Stimulated activated CD8-positive, alpha-beta memory T cell treated with anti-CD3 and anti-CD28 coated beads, Interleukin-7, amount 100 ng/mL, for 48 hours (primary cell): ENCODE measurements around the gene VAV2.
"Not testable (repeated sequence)": the region's sequence is repeated elsewhere in the genome, so short reads cannot be mapped to it uniquely, and the experiment has no call there.

Experiments
- DNase-seq, 2 donors: peaks; one replicate each; pipeline ENCODE4 v3.0.0-alpha.2; 2020; ENCODE audit warnings: low read depth in 1 of 2; ENCODE audit errors: extremely low read depth in 1 of 2

VAV2 gene

DNA sequence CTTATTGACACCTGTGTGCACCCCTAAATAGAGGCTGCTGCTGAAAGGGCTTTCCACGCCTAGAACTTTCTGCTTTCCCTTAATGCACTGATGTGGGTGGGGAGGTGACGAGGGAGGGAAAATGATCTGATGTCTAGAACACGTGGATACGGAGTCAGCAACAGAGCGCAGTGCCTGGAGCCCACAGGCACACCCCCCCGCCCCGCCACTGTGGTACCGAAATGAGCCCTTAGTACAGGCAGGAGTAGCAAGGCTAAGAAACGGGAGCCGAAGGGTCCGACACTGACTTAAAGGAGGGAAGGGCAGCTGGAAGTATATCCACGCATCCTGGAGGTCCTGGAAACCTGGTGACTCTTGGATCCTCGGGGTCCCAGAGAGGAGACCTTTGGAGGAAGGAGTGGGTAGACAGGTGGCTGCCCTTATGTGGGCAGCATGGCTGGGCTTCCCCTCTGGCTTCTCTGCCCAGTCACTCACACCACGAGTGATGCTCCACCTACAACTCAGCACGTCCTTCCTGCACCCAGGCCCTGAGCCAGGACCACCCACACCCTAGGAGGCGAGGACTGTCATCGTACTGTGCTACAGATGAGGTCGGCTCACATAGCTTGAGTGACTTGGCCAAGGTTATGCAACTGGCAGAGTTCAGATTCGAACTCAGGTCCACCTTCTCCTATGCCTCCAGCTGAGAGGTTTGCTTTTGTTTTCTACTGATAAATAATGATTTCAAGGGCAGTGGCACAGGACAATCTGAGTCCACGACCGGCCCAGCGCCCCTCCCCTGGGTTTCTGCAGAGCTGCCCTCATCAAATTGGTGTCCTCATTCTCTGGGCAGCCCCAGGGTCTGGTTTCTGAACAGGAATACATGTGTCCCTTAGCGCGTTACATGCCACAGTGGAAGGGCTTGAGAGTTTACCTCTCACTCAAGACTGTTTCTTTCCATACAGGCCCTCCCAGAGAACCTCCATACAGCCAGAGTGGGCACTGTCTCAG lies 4.7 kb upstream of the VAV2 start:
- no peak for DNase-seq

DNA sequence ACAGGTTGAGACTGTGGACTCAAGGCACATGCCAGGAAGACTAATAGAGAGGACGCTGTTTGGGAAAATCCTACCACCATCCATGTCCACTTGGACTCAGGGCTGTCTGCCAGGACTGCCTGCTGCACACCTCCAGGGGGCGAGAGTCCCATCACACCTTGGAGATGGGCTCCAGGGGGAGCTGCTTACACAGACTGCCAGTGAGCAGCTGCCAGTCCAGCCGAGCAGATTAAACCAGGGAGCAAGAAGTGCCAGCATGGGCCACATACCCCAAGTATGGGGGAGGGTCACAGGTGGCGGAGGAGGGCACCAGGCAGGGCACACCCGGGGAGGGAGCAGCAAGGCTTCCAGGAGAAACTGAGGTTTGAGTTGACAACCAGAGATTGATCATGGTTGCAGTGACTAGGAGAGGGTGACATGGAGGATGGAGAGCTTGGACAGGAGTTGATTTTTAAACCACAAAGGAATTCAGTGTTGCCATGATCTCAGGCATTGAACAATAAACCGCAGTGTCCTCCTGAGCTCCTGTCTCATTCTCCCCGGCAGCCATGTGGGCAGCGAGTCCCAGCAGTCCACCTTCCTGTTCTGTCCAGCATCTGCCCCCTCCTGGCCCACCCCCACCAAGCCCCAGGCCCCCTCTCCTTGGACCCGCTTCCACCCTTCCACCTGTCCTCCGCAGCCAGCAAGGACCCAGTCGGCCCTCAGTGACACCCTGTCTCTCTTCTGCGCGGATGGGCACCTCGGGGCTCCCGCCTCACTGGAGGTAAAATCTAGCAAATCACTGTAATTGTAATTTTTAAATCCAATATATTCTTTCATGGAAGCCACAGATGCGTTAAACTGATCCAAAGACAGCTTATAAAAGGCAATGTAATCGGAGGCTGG lies 3.1 kb upstream of the VAV2 start:
- DNase-seq = no peak

DNA sequence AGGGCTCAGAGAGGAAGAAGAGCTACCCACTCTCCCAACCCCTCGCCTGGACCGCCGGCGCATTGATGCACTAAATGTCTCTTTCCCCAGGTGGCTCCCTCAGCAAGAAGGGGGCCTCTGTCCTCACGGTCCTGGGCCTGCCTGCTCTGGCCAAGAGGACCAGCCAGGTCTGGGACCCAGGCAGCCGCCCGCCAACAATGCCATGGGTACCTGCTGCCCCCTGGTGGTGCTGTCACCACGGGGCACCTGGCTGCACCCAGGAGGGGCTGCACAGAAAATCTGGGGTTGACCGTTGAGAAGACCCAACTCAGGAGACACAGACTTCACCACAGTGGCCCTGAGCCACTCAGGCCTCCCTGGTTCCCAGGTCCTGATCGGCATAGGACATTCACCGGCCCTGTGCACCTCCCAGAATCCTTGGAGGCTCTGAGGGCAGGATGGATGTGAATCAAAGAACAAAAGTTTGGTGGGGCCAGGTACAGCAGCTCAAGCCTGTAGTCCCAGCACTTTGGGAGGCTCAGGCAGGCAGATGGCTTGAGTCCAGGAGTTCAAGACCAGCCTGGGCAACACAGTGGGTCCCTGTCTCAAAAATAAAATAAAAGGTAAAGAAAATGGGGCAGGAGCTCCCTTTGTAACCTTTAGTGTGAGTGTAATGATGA lies 2.4 kb upstream of the VAV2 start:
- DNase-seq = peak; percentile 46 to 53

GRCh38 chr9:133993635-133994253 lies 1.6 kb upstream of the VAV2 start:
- no peak for DNase-seq

DNA sequence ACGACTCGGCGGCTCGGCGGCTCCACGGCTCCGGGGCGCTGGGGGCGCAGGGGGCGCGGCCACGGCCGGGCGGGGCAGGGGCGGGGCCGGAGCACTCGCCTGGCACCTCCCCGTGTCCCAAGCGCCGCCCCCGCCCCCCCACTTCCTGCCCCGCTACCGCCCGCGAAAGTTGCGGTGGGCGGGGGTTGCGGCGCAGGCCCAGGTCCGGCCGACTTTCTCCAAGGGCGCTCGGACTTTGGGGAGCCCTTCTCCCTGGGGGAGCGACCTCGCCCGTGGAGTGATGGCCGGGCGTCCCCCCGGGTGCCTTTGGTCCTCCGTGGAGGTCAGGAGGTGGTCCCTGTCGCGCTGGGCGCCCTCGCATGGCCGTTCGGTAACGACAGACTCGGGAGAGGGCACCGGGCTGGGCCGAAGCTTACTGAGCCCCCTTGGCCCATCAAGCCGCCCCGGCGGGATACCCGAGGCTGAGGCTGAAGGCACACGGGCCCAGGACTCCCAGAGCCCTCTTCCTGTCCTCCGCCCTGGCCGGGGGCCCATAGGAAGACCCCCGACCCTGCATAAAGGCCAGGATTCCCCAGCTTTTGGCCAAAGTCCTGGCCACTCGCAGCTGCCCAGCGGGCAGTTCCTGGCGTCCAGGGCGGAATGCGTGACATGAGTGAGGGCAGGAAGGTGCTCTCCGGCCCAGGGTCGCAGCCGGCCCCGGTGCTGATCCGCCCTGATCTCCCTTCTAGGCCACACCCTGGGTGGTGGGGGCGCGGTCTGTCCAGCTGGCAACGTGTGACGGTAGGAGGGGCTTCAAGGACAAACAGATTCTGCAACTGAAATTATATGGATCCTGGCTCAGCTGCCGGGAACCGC lies 883 bp upstream of the VAV2 start:
- peak; percentile 49 to 57 for DNase-seq

DNA sequence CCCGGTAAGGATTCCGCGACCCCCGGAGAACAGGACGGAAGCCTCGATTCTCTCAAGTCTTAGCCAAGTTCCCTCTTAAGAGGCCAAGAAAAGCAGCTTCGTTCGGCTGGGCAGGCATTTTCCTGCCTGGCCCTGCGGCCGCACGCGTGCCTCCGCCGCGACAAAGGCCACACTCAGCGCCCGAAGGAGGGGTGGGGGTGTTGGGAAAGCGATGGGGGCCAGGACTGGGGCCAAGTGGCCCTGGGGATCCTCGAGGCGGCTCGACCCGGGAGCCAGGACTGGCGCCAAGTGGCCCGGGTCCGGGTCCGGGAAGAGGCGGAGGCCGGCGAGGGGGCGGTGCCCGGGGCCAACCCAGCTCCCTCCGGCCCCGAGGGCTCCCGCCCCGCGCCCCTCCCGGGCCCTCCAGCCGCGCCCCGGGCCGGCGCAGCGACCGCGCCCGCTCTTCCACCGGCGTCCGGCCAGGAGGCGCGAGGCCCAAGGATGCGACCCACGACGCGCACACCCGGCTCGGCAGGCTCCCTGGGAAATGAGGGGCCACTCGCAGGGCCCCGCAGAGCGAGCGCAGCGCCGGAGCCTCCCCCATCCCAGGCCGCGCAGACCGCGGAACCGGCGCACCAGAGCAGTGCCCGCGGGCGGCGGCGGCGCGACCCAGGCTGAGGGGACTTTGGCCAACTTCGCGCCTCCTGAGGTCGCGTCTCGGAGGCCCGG lies 756 bp downstream of the VAV2 start:
- DNase-seq = no peak

DNA sequence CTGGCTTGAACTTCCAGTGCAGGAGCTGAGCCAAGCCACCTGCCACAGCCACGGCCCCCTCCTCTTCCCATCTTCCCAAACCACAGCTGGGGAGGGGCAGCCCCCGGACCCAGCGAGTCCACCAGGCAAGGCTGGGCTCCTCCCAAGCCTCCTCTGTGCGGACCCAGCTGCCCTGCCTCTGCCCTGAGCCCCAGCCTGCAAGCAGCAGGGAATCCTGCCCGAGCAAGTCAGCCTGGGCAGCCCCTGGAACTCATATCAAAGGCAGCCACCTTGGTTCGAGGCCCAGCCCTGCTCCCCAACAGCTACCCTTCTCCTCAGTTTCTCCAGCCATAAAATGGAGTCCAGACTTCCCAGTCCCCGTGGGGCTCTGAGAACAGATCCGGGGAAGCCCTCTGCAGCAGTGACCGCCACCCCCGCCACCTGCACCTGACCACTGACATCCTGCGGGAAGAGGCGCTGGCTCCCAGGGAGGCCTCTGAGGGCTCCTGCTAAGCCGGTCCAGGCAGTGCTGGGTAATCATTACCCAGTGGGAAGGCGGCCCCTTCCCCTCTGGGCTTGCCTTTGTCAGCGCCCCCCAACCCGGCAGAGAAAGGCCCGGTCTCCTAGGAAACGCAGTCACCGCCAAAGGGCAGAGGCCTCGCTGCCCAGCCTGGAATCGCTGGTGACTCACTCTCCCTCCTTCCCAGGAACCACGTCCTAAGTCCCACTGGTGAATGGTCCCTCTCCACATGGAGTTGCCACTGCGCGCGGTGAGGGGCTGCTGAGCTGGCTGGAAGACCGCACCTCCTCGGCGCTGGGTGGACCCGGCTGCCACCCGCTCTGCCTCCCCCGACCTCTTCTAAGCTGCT lies 1.5 kb downstream of the VAV2 start:
- no peak for DNase-seq

- no peak for DNase-seq
Observed at GRCh38 chr9:133989625-133990365, 2.3 kb downstream of the VAV2 start.

DNA sequence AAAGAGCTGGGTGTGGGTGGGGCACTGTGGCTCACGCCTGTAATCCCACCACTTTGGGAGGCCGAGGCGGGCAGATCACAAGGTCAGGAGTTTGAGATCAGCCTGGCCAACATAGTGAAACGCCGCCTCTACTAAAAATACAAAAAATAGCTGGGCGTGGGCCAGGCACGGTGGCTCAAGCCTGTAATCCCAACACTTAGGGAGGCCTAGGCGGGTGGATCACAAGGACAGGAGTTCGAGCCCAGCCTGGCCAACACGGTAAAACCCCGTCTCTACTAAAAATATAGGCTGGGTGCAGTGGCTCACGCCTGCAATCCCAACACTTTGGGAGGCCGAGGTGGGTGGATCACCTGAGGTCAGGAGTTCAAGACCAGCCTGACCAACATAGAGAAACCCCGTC lies 3.4 kb downstream of the VAV2 start:
- not testable (repeated sequence) for DNase-seq

- no peak for DNase-seq
Observed at GRCh38 chr9:133987946-133988665, 4.0 kb downstream of the VAV2 start.

GRCh38 chr9:133987446-133987788 lies 4.7 kb downstream of the VAV2 start:
- no peak for DNase-seq

- DNase-seq = no peak
Observed at GRCh38 chr9:133986774-133987445, 5.2 kb downstream of the VAV2 start.

GRCh38 chr9:133986061-133986460 lies 6.1 kb downstream of the VAV2 start:
- no peak for DNase-seq

- DNase-seq = no peak
Observed at GRCh38 chr9:133982971-133983720, 9.0 kb downstream of the VAV2 start.

DNA sequence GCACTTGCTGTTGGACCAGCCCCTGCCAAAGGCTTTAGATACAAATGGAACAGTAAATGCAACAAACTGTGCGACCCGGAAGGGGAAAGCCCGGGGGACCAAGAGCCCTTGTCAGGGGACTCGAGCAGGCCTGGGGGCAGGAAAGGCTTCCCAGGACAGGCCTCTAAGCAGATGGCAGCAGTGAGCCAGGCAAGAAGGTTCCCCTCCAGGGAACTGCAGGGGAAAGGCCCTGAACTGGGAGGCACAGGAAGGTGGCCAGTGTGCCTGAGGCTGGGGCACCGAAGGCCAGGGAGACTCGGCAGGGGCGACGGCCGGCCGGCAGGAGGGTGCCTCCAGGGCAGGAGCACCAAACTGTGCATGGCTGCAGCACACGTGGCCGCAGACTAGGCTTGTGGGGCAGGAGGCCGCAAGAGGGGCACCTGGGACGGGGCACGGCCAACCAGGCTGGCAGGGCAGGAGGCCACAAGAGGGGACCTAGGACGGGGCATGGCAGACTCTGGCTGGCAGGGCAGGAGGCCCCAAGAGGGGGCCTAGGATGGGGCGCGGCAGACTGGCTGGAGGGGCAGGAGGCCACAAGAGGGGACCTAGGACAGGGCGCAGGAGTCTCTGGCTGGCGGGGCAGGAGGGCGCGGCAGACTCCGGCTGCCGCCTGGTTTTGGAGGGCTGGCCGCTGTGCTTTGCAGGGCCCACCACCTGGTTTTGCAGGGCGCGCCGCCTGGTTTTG lies 10.0 kb downstream of the VAV2 start:
- DNase-seq = no peak
